Liver (tissue), 3 donors: Measurements from ENCODE around the gene URI1.

ENCODE experiments used
- CTCF ChIP-seq: fragments of 150-350 bp; IDR thresholded peaks from 2 replicates; pipeline ENCODE4 v1.5.1; 2017; ENCODE audit warnings: improper control_type of control experiment, low read depth, low read length; ENCODE audit not compliant: missing input control
- GABPA ChIP-seq, 2 donors: IDR thresholded peaks in 1 of 2; conservative IDR thresholded peaks in 1 of 2; 2 replicates each; pipeline ENCODE4 v1.6.1; 2016; ENCODE audit warnings: antibody characterized with exemption in 2 of 2, mild to moderate bottlenecking in 1 of 2, moderate library complexity in 1 of 2
- JUND ChIP-seq, 2 donors: IDR thresholded peaks; 2 replicates each; pipeline ENCODE4 v1.6.1; 2016; ENCODE audit warnings: antibody characterized with exemption in 2 of 2
- SP1 ChIP-seq: IDR thresholded peaks from 2 replicates; pipeline ENCODE4 v1.6.1; 2018; ENCODE audit warnings: antibody characterized with exemption, mild to moderate bottlenecking
- ZBTB33 ChIP-seq: IDR thresholded peaks from 2 replicates; pipeline ENCODE4 v1.6.1; 2016; ENCODE audit warnings: antibody characterized with exemption
- donor health status: healthy.
- donor health status: healthy.

- TF ChIP-seq GABPA (IDR thresholded peaks at IDR 0.05 in 1 of 2, conservative IDR thresholded peaks at IDR 0.05 in 1 of 2) (no peak), JUND (IDR thresholded peaks at IDR 0.05) (no peak), CTCF (no peak), SP1 (no peak), ZBTB33 (no peak)
Observed at GRCh38 chr19:29941828-29942403, at the start of gene URI1.
